Loucy (cell line): ENCODE measurements around the gene DNAJC16.

Source experiments
- H2AFZ ChIP-seq: fragments of 200-600 bp; sonication (generic); 2 replicates; pipeline ENCODE4 v1.6.0; 2016; ENCODE audit warnings: antibody characterized with exemption, mild to moderate bottlenecking, low read length, moderate library complexity
- H3F3A ChIP-seq: fragments of 200-600 bp; 2 replicates; pipeline ENCODE4 v1.6.0; 2016; ENCODE audit warnings: antibody characterized with exemption, low read depth, mild to moderate bottlenecking
- H3K27me3 ChIP-seq: fragments of 200-600 bp; sonication (generic); 2 replicates; pipeline ENCODE4 v1.6.1; 2014; ENCODE audit warnings: low read length, mild to moderate bottlenecking; ENCODE audit not compliant: insufficient read depth, poor library complexity, severe bottlenecking
- H3K36me3 ChIP-seq: fragments of 200-600 bp; sonication (generic); 2 replicates; pipeline ENCODE4 v1.6.1; 2016; ENCODE audit warnings: low read length; ENCODE audit not compliant: insufficient read depth
- H3K4me1 ChIP-seq: fragments of 200-600 bp; sonication (generic); 2 replicates; pipeline ENCODE4 v1.5.1; 2014; ENCODE audit warnings: low read length, mild to moderate bottlenecking; ENCODE audit not compliant: insufficient read depth, poor library complexity, severe bottlenecking
- H3K4me2 ChIP-seq: fragments of 200-600 bp; sonication (generic); 2 replicates; pipeline ENCODE4 v1.6.0; 2014; ENCODE audit warnings: antibody characterized with exemption, low read length, low read depth, mild to moderate bottlenecking; ENCODE audit not compliant: poor library complexity, severe bottlenecking
- H3K4me3 ChIP-seq: fragments of 200-600 bp; sonication (generic); 2 replicates; pipeline ENCODE4 v1.5.1; 2014; ENCODE audit warnings: low read length, mild to moderate bottlenecking, mixed read lengths; ENCODE audit not compliant: poor library complexity, severe bottlenecking
- H3K79me2 ChIP-seq: fragments of 200-600 bp; sonication (generic); 2 replicates; pipeline ENCODE4 v1.6.1; 2014; ENCODE audit warnings: low read length; ENCODE audit not compliant: insufficient read depth
- H3K9ac ChIP-seq: fragments of 200-600 bp; sonication (generic); 2 replicates; pipeline ENCODE4 v1.6.0; 2014; ENCODE audit warnings: mild to moderate bottlenecking, low read depth, low read length, moderate library complexity; ENCODE audit not compliant: poor library complexity, severe bottlenecking
- H3K9me2 ChIP-seq: fragments of 200-600 bp; sonication (generic); replicated peaks from 2 replicates; pipeline ENCODE4 v1.6.1; 2016; ENCODE audit warnings: low read depth, low read length, mixed read lengths
- H3K9me3 ChIP-seq: fragments of 200-600 bp; sonication (generic); 2 replicates; pipeline ENCODE4 v1.6.1; 2014; ENCODE audit warnings: mild to moderate bottlenecking, antibody characterized with exemption, low read length, low read depth; ENCODE audit not compliant: insufficient read depth
- H4K20me1 ChIP-seq: fragments of 200-600 bp; sonication (generic); 2 replicates; pipeline ENCODE4 v1.6.0; 2014; ENCODE audit warnings: antibody characterized with exemption, low read length, mild to moderate bottlenecking; ENCODE audit not compliant: insufficient read depth, poor library complexity, severe bottlenecking
- EZH2phosphoT487 ChIP-seq: fragments of 200-600 bp; IDR thresholded peaks from 2 replicates; pipeline ENCODE4 v1.6.1; 2018; ENCODE audit warnings: antibody characterized with exemption, mild to moderate bottlenecking, moderate library complexity, borderline replicate concordance
- TF ChIP-seq, protein P1 (sequence below): fragments of 200-600 bp; sonication (generic); conservative IDR thresholded peaks from 2 replicates; pipeline ENCODE4 v1.5.1; 2014; ENCODE audit warnings: mild to moderate bottlenecking, antibody characterized with exemption, low read length

DNAJC16 gene

GRCh38 chr1:15583016-15583706 lies 56.5 kb downstream of the DNAJC16 start:
- Histone ChIP-seq H3K9me2 (no peaks in the 10 kb centered on the region), H2AFZ (no peak overlapping the region), H3K36me3 (no peaks in the 10 kb centered on the region), H3K9me3 (no peaks in the 10 kb centered on the region), H3K4me3 (no peak overlapping the region), H3K79me2 (no peaks in the 10 kb centered on the region), H3K9ac (no peak overlapping the region), H3F3A (no peaks in the 10 kb centered on the region), H3K27me3 (no peaks in the 10 kb centered on the region), H4K20me1 (no peaks in the 10 kb centered on the region), H3K4me1 (peaks cover 13% of the 10 kb centered on the region), H3K4me2 (no peak overlapping the region)
- no peak for TF ChIP-seq EZH2phosphoT487
- TF ChIP-seq, protein P1, sequence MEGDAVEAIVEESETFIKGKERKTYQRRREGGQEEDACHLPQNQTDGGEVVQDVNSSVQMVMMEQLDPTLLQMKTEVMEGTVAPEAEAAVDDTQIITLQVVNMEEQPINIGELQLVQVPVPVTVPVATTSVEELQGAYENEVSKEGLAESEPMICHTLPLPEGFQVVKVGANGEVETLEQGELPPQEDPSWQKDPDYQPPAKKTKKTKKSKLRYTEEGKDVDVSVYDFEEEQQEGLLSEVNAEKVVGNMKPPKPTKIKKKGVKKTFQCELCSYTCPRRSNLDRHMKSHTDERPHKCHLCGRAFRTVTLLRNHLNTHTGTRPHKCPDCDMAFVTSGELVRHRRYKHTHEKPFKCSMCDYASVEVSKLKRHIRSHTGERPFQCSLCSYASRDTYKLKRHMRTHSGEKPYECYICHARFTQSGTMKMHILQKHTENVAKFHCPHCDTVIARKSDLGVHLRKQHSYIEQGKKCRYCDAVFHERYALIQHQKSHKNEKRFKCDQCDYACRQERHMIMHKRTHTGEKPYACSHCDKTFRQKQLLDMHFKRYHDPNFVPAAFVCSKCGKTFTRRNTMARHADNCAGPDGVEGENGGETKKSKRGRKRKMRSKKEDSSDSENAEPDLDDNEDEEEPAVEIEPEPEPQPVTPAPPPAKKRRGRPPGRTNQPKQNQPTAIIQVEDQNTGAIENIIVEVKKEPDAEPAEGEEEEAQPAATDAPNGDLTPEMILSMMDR = no peak

- Histone ChIP-seq H3K27me3 (no peaks in the 10 kb centered on the region), H3K4me3 (peak within 1 kb of the TSS; percentile 77), H3F3A (no peaks in the 10 kb centered on the region), H3K4me1 (peaks cover under 1% of the 10 kb centered on the region), H3K36me3 (no peaks in the 10 kb centered on the region), H2AFZ (peak within 1 kb of the TSS; percentile 87), H3K79me2 (no peaks in the 10 kb centered on the region), H3K9ac (peak within 1 kb of the TSS; percentile 61), H3K4me2 (peak within 1 kb of the TSS; percentile 57), H4K20me1 (no peaks in the 10 kb centered on the region), H3K9me3 (no peaks in the 10 kb centered on the region), H3K9me2 (no peaks in the 10 kb centered on the region)
- TF ChIP-seq EZH2phosphoT487 = no peak
- TF ChIP-seq, protein P1 = peak; percentile 36; the same call in 1 of the 2 replicates
These were observed 58.1 kb downstream of the DNAJC16 start, which contains the start of gene AGMAT for GRCh38 chr1:15584489-15585363. Gene AGMAT (minus strand): TSS chr1:15585051. CDS start chr1:15584967, 84 bp downstream.

DNA sequence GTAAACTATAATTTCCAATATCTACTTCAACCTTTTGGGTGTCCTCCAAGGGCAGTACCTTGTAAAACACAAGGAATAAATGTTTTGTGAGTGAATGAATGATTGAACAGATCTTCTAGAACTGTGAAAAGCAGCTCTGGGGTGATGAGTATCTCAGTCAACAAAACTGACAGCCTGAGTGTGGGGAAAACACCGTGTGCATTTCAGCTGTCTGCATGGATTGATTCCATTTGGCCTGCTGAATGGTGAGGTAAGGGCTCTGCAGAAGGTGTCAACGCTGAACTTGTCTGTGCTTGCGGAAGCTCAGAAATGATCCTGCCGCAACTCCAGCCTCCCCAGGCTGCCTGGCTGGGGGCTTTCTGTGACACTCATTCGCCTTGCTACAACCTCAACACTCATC lies 65.6 kb downstream of the DNAJC16 start:
- no peak overlapping the region for H3K4me3 ChIP-seq
- no peaks in the 10 kb centered on the region for H3K27me3 ChIP-seq
- no peaks in the 10 kb centered on the region for H3F3A ChIP-seq
- no peak overlapping the region for H3K9ac ChIP-seq
- no peaks in the 10 kb centered on the region for H3K9me3 ChIP-seq
- no peaks in the 10 kb centered on the region for H3K36me3 ChIP-seq
- no peaks in the 10 kb centered on the region for H3K9me2 ChIP-seq
- no peaks in the 10 kb centered on the region for H3K79me2 ChIP-seq
- TF ChIP-seq EZH2phosphoT487 = no peak
- TF ChIP-seq, protein P1 = no peak
- no peaks in the 10 kb centered on the region for H4K20me1 ChIP-seq
- no peak overlapping the region for H2AFZ ChIP-seq
- H3K4me2 ChIP-seq = no peak overlapping the region
- no peaks in the 10 kb centered on the region for H3K4me1 ChIP-seq
